H9 (cell line): Measurements from ENCODE around the gene MRPS5. TPM values are rescaled to one million over a fixed set of nuclear protein-coding genes. Genes with fewer than 3 reads are reported as not detected.
A peak's percentile ranks its signal among the peaks of the same experiment; 100 is the strongest.

Source experiments
- DNase-seq: peaks from one replicate; pipeline ENCODE4 v3.0.0-alpha.2; 2017
- H2AFZ ChIP-seq: one replicate; pipeline ENCODE4 v1.6.1; 2013; ENCODE audit warnings: mild to moderate bottlenecking, low read length, control low read depth, moderate library complexity
- H2AK5ac ChIP-seq: 2 replicates; pipeline ENCODE4 v1.6.1; 2013; ENCODE audit warnings: low read length, control low read depth, mixed read lengths; ENCODE audit not compliant: insufficient read length
- H2BK120ac ChIP-seq: one replicate; pipeline ENCODE4 v1.6.1; 2013; ENCODE audit warnings: low read depth, mild to moderate bottlenecking, low read length, control low read depth, inconsistent platforms; ENCODE audit not compliant: poor library complexity, severe bottlenecking
- H2BK12ac ChIP-seq: 2 replicates; pipeline ENCODE4 v1.6.1; 2013; ENCODE audit warnings: low read length, control low read depth, mixed read lengths, low read depth; ENCODE audit not compliant: insufficient read length
- H2BK15ac ChIP-seq: 2 replicates; pipeline ENCODE4 v1.6.1; 2013; ENCODE audit warnings: low read depth, low read length, control low read depth
- H2BK20ac ChIP-seq: one replicate; pipeline ENCODE4 v1.6.1; 2013; ENCODE audit warnings: low read depth, mild to moderate bottlenecking, low read length, control low read depth, inconsistent platforms; ENCODE audit not compliant: poor library complexity, severe bottlenecking
- H2BK5ac ChIP-seq: 2 replicates; pipeline ENCODE4 v1.6.1; 2013; ENCODE audit warnings: low read length, control low read depth, mixed read lengths; ENCODE audit not compliant: insufficient read length
- H3K14ac ChIP-seq: 2 replicates; pipeline ENCODE4 v1.6.1; 2013; ENCODE audit warnings: low read length, control low read depth; ENCODE audit not compliant: insufficient read depth
- H3K18ac ChIP-seq: 2 replicates; pipeline ENCODE4 v1.6.1; 2013; ENCODE audit warnings: low read depth, mild to moderate bottlenecking, mixed read lengths, low read length, control low read depth; ENCODE audit not compliant: insufficient read length
- H3K23ac ChIP-seq: 2 replicates; pipeline ENCODE4 v1.6.1; 2013; ENCODE audit warnings: low read length, control low read depth, mixed read lengths, low read depth; ENCODE audit not compliant: insufficient read length
- H3K23me2 ChIP-seq: 2 replicates; pipeline ENCODE4 v1.6.1; 2013; ENCODE audit warnings: low read depth, mild to moderate bottlenecking, mixed read lengths, low read length, control low read depth; ENCODE audit not compliant: insufficient read length, poor library complexity, severe bottlenecking
- H3K27ac ChIP-seq: 2 replicates; pipeline ENCODE4 v1.5.1; 2013; ENCODE audit warnings: low read length, control low read depth, mixed read lengths, low read depth; ENCODE audit not compliant: insufficient read length
- H3K27me3 ChIP-seq: 2 replicates; pipeline ENCODE4 v1.6.1; 2013; ENCODE audit warnings: low read length, control low read depth, inconsistent platforms; ENCODE audit not compliant: insufficient read depth
- H3K4ac ChIP-seq: 2 replicates; pipeline ENCODE4 v1.6.1; 2013; ENCODE audit warnings: low read depth, mild to moderate bottlenecking, control low read depth, inconsistent platforms, low read length, moderate library complexity
- H3K4me1 ChIP-seq: 2 replicates; pipeline ENCODE4 v1.6.1; 2013; ENCODE audit warnings: low read length, control low read depth, inconsistent platforms; ENCODE audit not compliant: insufficient read depth
- H3K4me2 ChIP-seq: 2 replicates; pipeline ENCODE4 v1.6.1; 2013; ENCODE audit warnings: low read length, control low read depth, mixed read lengths; ENCODE audit not compliant: insufficient read length, insufficient read depth
- H3K56ac ChIP-seq: 2 replicates; pipeline ENCODE4 v1.6.1; 2013; ENCODE audit warnings: low read depth, mild to moderate bottlenecking, mixed read lengths, low read length, control low read depth; ENCODE audit not compliant: insufficient read length
- H3K79me1 ChIP-seq: 2 replicates; pipeline ENCODE4 v1.6.1; 2013; ENCODE audit warnings: low read depth, mild to moderate bottlenecking, moderate library complexity, low read length, control low read depth, inconsistent platforms; ENCODE audit not compliant: insufficient read depth, poor library complexity, severe bottlenecking
- H3K79me2 ChIP-seq: 2 replicates; pipeline ENCODE4 v1.6.1; 2013; ENCODE audit warnings: low read length, control low read depth, inconsistent platforms; ENCODE audit not compliant: insufficient read depth
- H3K9ac ChIP-seq: 2 replicates; pipeline ENCODE4 v1.6.1; 2013; ENCODE audit warnings: low read length, control low read depth, mixed read lengths; ENCODE audit not compliant: insufficient read length; ENCODE audit errors: extremely low read depth
- H3K9me3 ChIP-seq: one replicate; pipeline ENCODE4 v1.6.1; 2013; ENCODE audit warnings: low read depth, low read length, inconsistent platforms; ENCODE audit not compliant: control insufficient read depth
- H3T11ph ChIP-seq: one replicate; pipeline ENCODE4 v1.6.1; 2013; ENCODE audit warnings: mild to moderate bottlenecking, low read length, control low read depth, inconsistent platforms
- H4K20me1 ChIP-seq: one replicate; pipeline ENCODE4 v1.6.1; 2013; ENCODE audit not compliant: control insufficient read depth, insufficient read length, insufficient read depth
- H4K5ac ChIP-seq: 2 replicates; pipeline ENCODE4 v1.6.1; 2013; ENCODE audit warnings: low read depth, mild to moderate bottlenecking, mixed read lengths, low read length, control low read depth; ENCODE audit not compliant: insufficient read length
- H4K8ac ChIP-seq: replicated peaks from 2 replicates; pipeline ENCODE4 v1.6.1; 2013; ENCODE audit warnings: low read length, control low read depth, mixed read lengths, low read depth; ENCODE audit not compliant: insufficient read length
- H4K91ac ChIP-seq: 2 replicates; pipeline ENCODE4 v1.6.1; 2013; ENCODE audit warnings: low read depth, mild to moderate bottlenecking, moderate library complexity, mixed read lengths, low read length, control low read depth; ENCODE audit not compliant: insufficient read length
- H3K27ac Mint-ChIP-seq, 3 experiments: 2 replicates in 2 of 3; 3 replicates in 1 of 3; pipeline ENCODE4 v1.8.0; 2020 to 2021; ENCODE audit warnings: mixed read lengths in 3 of 3, mild to moderate bottlenecking in 1 of 3, moderate library complexity in 1 of 3
- H3K27me3 Mint-ChIP-seq: 2 replicates; pipeline ENCODE4 v1.8.0; 2021; ENCODE audit warnings: low read depth, mild to moderate bottlenecking, moderate library complexity, mixed read lengths
- H3K36me3 Mint-ChIP-seq, 3 experiments: 2 replicates in 2 of 3; 3 replicates in 1 of 3; pipeline ENCODE4 v1.8.0; 2020 to 2021; ENCODE audit warnings: low read depth in 3 of 3, mixed read lengths in 3 of 3; ENCODE audit not compliant: insufficient read depth in 1 of 3
- H3K4me1 Mint-ChIP-seq, 2 experiments: 2 replicates each; pipeline ENCODE4 v1.8.0; 2020; ENCODE audit warnings: mixed read lengths in 2 of 2
- H3K4me3 Mint-ChIP-seq, 2 experiments: 2 replicates in 1 of 2; 3 replicates in 1 of 2; pipeline ENCODE4 v1.8.0; 2020 to 2021; ENCODE audit warnings: mild to moderate bottlenecking in 2 of 2, mixed read lengths in 2 of 2, moderate library complexity in 1 of 2
- H3K9me3 Mint-ChIP-seq, 2 experiments: 2 replicates in 1 of 2; 3 replicates in 1 of 2; pipeline ENCODE4 v1.8.0; 2020; ENCODE audit warnings: mild to moderate bottlenecking in 2 of 2, mixed read lengths in 2 of 2, moderate library complexity in 1 of 2
- CTCF ChIP-seq: fragments of 200-600 bp; sonication (generic); conservative IDR thresholded peaks from 3 replicates; pipeline ENCODE4 v1.8.0; 2021; ENCODE audit warnings: antibody characterized with exemption, mild to moderate bottlenecking
- WGBS: extraction: QIAGEN DNeasy Blood & Tissue Kit; methylation state at CpG from one replicate; pipeline ENCODE4 v1.1.7; 2013; ENCODE audit warnings: missing lambda C conversion rate, low lambda C conversion rate, mixed read lengths; ENCODE audit not compliant: insufficient read length; ENCODE audit errors: extremely low coverage; 5-methylcytosine and 5-hydroxymethylcytosine counted together
- total RNA-seq: library from RNA; stranded (reverse); gene quantifications from 2 replicates; pipeline ENCODE4 v1.2.1, GENCODE V29; 2021

Gene MRPS5
- total RNA-seq, 1 experiment from 2014 or later, result 50.9 TPM

- H3K27ac ChIP-seq, result no peak overlapping the region
- no peak overlapping the region for H2BK12ac ChIP-seq
- no peak overlapping the region for H2AK5ac ChIP-seq
- H4K20me1 ChIP-seq, result no peaks in the 10 kb centered on the region
- H2BK5ac ChIP-seq, result no peak overlapping the region
- no peak overlapping the region for H2BK20ac ChIP-seq
- H3K9ac ChIP-seq, result no peak overlapping the region
- no peak overlapping the region for H4K91ac ChIP-seq
- no peak overlapping the region for H2BK120ac ChIP-seq
- peaks cover 3% of the 10 kb centered on the region; the same call in 1 of the 2 replicates for H3K4me1 ChIP-seq
- WGBS, result no CpG with 5 or more reads among the region's 7 CpGs
- no peak overlapping the region for H3K4ac ChIP-seq
- no peaks in the 10 kb centered on the region for H3K79me2 ChIP-seq
- Mint-ChIP-seq H3K27me3 (peaks cover 31% of the 10 kb centered on the region), H3K4me3 (peak overlapping the region in 1 of 2 experiments; percentile 2; a peak in 2 of 5 replicates), H3K27ac (peak overlapping the region in 2 of 3 experiments; percentile 32 to 75; a peak in 2 of 7 replicates), H3K36me3 (peaks cover 0 to 4% (median 0%) of the 10 kb centered on the region in 3 experiments; a peak in 1 of 7 replicates), H3K4me1 (peaks cover 20 to 28% of the 10 kb centered on the region in 2 experiments), H3K9me3 (peaks cover 3 to 4% of the 10 kb centered on the region in 2 experiments)
- no peak overlapping the region for H3K56ac ChIP-seq
- no peaks in the 10 kb centered on the region for H3K9me3 ChIP-seq
- no peak overlapping the region for H2AFZ ChIP-seq
- no peaks in the 10 kb centered on the region for H3K79me1 ChIP-seq
- no peak overlapping the region for H3K14ac ChIP-seq
- peak overlapping the region; percentile 7 for H3K4me2 ChIP-seq
- TF ChIP-seq CTCF, result no peak
- no peak overlapping the region for H3K18ac ChIP-seq
- H4K5ac ChIP-seq, result no peak overlapping the region
- DNase-seq, result no peak
- no peak overlapping the region for H3K23ac ChIP-seq
- H3K27me3 ChIP-seq, result no peaks in the 10 kb centered on the region
- no peak overlapping the region for H4K8ac ChIP-seq
- H3T11ph ChIP-seq, result no peak overlapping the region
- no peak overlapping the region for H2BK15ac ChIP-seq
- H3K23me2 ChIP-seq, result peaks cover 8% of the 10 kb centered on the region
These were observed 42.4 kb downstream of the MRPS5 start for GRCh38 chr2:95079199-95079683.
